Nephron (organoid): Measurements from ENCODE around the gene KCNC2.

Experiments
- H3K27ac Mint-ChIP-seq, 3 experiments: 2 replicates each; pipeline ENCODE4 v1.8.0; 2020; ENCODE audit warnings: mixed read lengths in 3 of 3, mild to moderate bottlenecking in 2 of 3, moderate library complexity in 1 of 3
- H3K27me3 Mint-ChIP-seq: 2 replicates; pipeline ENCODE4 v1.8.0; 2021; ENCODE audit warnings: low read depth, mild to moderate bottlenecking, moderate library complexity, mixed read lengths
- H3K36me3 Mint-ChIP-seq: 2 replicates; pipeline ENCODE4 v1.8.0; 2020; ENCODE audit warnings: low read depth, mixed read lengths
- H3K4me1 Mint-ChIP-seq: 2 replicates; pipeline ENCODE4 v1.8.0; 2020; ENCODE audit warnings: mixed read lengths
- H3K4me3 Mint-ChIP-seq, 3 experiments: 2 replicates each; pipeline ENCODE4 v1.8.0; 2020; ENCODE audit warnings: mild to moderate bottlenecking in 3 of 3, mixed read lengths in 3 of 3, moderate library complexity in 2 of 3
- H3K9me3 Mint-ChIP-seq: 2 replicates; pipeline ENCODE4 v1.8.0; 2020; ENCODE audit warnings: mixed read lengths
- TF ChIP-seq, protein P1 (sequence below), 3 experiments: fragments of 200-600 bp; sonication (generic); IDR thresholded peaks; one replicate each; pipeline ENCODE4 v1.5.0; 2021; ENCODE audit warnings: antibody characterized with exemption in 3 of 3; ENCODE audit not compliant: unreplicated experiment in 3 of 3

KCNC2 gene

DNA sequence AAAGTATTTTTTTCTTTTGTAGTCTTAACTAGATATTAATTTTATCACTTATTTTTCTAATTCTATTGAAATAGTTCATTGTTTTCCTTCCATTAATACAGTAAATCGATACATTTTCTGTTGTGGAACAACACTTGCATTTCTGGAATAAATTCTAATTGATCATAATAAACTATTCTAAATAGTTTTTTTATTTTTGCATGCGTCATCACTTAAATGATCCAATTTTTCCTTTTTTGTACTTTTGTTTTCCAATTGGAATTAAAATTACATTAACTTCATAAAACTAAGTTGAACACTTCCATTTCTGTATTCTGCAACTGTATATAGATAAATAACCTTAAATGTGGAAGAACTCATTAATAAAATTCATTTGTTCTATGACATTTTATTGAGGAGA is 202.5 kb downstream of the KCNC2 start:
- Mint-ChIP-seq H3K27ac (no peak overlapping the region), H3K4me3 (no peak overlapping the region), H3K4me1 (peaks cover 14% of the 10 kb centered on the region), H3K27me3 (no peaks in the 10 kb centered on the region), H3K36me3 (no peaks in the 10 kb centered on the region), H3K9me3 (peaks cover 9% of the 10 kb centered on the region)
- TF ChIP-seq, protein P1, sequence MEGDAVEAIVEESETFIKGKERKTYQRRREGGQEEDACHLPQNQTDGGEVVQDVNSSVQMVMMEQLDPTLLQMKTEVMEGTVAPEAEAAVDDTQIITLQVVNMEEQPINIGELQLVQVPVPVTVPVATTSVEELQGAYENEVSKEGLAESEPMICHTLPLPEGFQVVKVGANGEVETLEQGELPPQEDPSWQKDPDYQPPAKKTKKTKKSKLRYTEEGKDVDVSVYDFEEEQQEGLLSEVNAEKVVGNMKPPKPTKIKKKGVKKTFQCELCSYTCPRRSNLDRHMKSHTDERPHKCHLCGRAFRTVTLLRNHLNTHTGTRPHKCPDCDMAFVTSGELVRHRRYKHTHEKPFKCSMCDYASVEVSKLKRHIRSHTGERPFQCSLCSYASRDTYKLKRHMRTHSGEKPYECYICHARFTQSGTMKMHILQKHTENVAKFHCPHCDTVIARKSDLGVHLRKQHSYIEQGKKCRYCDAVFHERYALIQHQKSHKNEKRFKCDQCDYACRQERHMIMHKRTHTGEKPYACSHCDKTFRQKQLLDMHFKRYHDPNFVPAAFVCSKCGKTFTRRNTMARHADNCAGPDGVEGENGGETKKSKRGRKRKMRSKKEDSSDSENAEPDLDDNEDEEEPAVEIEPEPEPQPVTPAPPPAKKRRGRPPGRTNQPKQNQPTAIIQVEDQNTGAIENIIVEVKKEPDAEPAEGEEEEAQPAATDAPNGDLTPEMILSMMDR (IDR thresholded peaks at IDR 0.05; ENCODE audit: unreplicated experiment in 3 of 3), result no peak

DNA sequence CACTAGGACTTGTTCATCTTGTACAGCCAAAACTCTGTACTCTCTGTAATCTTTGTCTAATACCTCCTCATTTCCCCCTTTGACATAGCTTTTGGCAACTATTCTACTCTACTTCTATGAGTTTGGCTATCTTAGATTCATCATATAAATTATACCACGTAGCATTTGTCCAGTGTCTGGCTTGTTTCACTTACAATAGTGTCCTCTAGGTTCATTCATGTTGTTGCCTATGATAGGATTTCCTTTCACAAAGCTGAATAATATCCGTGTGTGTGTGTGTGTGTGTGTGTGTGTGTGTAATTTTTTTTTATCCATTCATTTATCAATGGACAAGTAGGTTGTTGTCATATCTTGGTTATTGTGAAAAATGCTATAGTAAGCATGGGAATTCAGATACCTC is 209.5 kb downstream of the KCNC2 start:
- Mint-ChIP-seq H3K27ac (no peak overlapping the region), H3K4me1 (no peaks in the 10 kb centered on the region), H3K4me3 (no peak overlapping the region), H3K36me3 (no peaks in the 10 kb centered on the region), H3K9me3 (peaks cover 6% of the 10 kb centered on the region), H3K27me3 (no peaks in the 10 kb centered on the region)
- TF ChIP-seq, protein P1 (IDR thresholded peaks at IDR 0.05; ENCODE audit: unreplicated experiment in 3 of 3), result no peak

GRCh38 chr12:74999474-74999873 is 210.2 kb downstream of the KCNC2 start:
- TF ChIP-seq, protein P1 (IDR thresholded peaks at IDR 0.05; ENCODE audit: unreplicated experiment in 3 of 3), result no peak
- H3K4me3 Mint-ChIP-seq, result no peak overlapping the region
- H3K4me1 Mint-ChIP-seq, result no peaks in the 10 kb centered on the region
- H3K27me3 Mint-ChIP-seq, result no peaks in the 10 kb centered on the region
- H3K9me3 Mint-ChIP-seq, result peaks cover 6% of the 10 kb centered on the region
- no peaks in the 10 kb centered on the region for H3K36me3 Mint-ChIP-seq
- H3K27ac Mint-ChIP-seq, result no peak overlapping the region
